Gastrocnemius medialis (tissue), 4 donors: ENCODE measurements around the gene WDR53. TPM values are rescaled to one million over a fixed set of nuclear protein-coding genes. Genes with fewer than 3 reads are reported as not detected.

ENCODE experiments used
- ATAC-seq, 2 donors: fragments of 150-250 bp; one replicate each; pipeline ENCODE4 v1.9.1; 2016
- DNase-seq, 2 donors: peaks; one replicate each; pipeline ENCODE4 v3.0.0-alpha.2; 2019
- H3K27ac ChIP-seq, 4 donors: fragments of 200-600 bp; sonication (generic); 1 replicate in 1 of 4; 2 replicates in 3 of 4; pipeline ENCODE4 v1.5.1; 2016 to 2018; ENCODE audit warnings: mild to moderate bottlenecking in 2 of 4, moderate library complexity in 1 of 4
- H3K27me3 ChIP-seq, 3 donors: fragments of 200-600 bp; sonication (generic) in 2 of 3; 1 replicate in 1 of 3; 2 replicates in 2 of 3; pipeline versions ENCODE4 v1.5.1 to v1.6.0; 2016 to 2019; ENCODE audit warnings: mild to moderate bottlenecking in 1 of 3, moderate library complexity in 1 of 3
- H3K36me3 ChIP-seq, 2 donors: fragments of 200-600 bp; sonication (generic) in 1 of 2; one replicate each; pipeline ENCODE4 v1.5.1; 2017 to 2018
- H3K4me1 ChIP-seq, 2 donors: fragments of 200-600 bp; sonication (generic) in 1 of 2; one replicate each; pipeline ENCODE4 v1.5.1; 2016 to 2017; ENCODE audit warnings: mild to moderate bottlenecking in 2 of 2
- H3K4me3 ChIP-seq, 4 donors: fragments of 200-600 bp; sonication (generic) in 3 of 4; 1 replicate in 1 of 4; 2 replicates in 3 of 4; pipeline ENCODE4 v1.5.1; 2016 to 2019; ENCODE audit warnings: mild to moderate bottlenecking in 2 of 4
- H3K9me3 ChIP-seq, 3 donors: fragments of 200-600 bp; sonication (generic) in 2 of 3; 1 replicate in 1 of 3; 2 replicates in 2 of 3; pipeline ENCODE4 v1.5.1; 2016 to 2019
- POLR2A ChIP-seq, 2 donors: fragments of 450-650 bp; IDR thresholded peaks; one replicate each; pipeline ENCODE4 v1.6.1; 2017; ENCODE audit warnings: antibody characterized with exemption in 2 of 2, mild to moderate bottlenecking in 2 of 2, moderate library complexity in 2 of 2
- in situ Hi-C, 4 donors: fragments of 200-750 bp; cut with MboI; loops; one replicate each; pipeline versions ENCODE4 v1.15.0 to v1.8.0; 2017; ENCODE audit warnings: low sequenced_read_pairs in 4 of 4
- intact Hi-C: fragments of 100-400 bp; cut with DNase I; formaldehyde crosslinking; loops from one replicate; pipeline ENCODE4 v1.15.1; 2023; ENCODE audit warnings: low total_unique reads
- total RNA-seq, 4 donors: library from RNA; depleted of rRNA; stranded (reverse); fragments of >200 nt; gene quantifications; one replicate each; pipeline versions ENCODE4 v1.1.0 to v1.2.3, GENCODE V29; 2016
- TF ChIP-seq, protein P1 (sequence below), 5 experiments: fragments of 450-650 bp in 3 of 5; fragments of 200-600 bp in 2 of 5; sonication (generic) in 2 of 5; IDR thresholded peaks in 4 of 5; conservative IDR thresholded peaks in 1 of 5; 1 replicate in 4 of 5; 2 replicates in 1 of 5; pipeline ENCODE4 v1.5.1; 2016 to 2019; ENCODE audit warnings: antibody characterized with exemption in 5 of 5, mild to moderate bottlenecking in 3 of 5, moderate library complexity in 3 of 5

The WDR53 gene
- total RNA-seq, 4 donors from 2014 or later: 4.8 to 8.3 (median 6.7) TPM

- DNase-seq: no peak
- Histone ChIP-seq H3K27me3 (no peaks in the 10 kb centered on the region), H3K27ac (no peak overlapping the region), H3K4me1 (peaks cover 0 to 17% of the 10 kb centered on the region in 2 donors), H3K4me3 (no peak overlapping the region), H3K9me3 (no peaks in the 10 kb centered on the region), H3K36me3 (no peaks in the 10 kb centered on the region)
- TF ChIP-seq, protein P1, sequence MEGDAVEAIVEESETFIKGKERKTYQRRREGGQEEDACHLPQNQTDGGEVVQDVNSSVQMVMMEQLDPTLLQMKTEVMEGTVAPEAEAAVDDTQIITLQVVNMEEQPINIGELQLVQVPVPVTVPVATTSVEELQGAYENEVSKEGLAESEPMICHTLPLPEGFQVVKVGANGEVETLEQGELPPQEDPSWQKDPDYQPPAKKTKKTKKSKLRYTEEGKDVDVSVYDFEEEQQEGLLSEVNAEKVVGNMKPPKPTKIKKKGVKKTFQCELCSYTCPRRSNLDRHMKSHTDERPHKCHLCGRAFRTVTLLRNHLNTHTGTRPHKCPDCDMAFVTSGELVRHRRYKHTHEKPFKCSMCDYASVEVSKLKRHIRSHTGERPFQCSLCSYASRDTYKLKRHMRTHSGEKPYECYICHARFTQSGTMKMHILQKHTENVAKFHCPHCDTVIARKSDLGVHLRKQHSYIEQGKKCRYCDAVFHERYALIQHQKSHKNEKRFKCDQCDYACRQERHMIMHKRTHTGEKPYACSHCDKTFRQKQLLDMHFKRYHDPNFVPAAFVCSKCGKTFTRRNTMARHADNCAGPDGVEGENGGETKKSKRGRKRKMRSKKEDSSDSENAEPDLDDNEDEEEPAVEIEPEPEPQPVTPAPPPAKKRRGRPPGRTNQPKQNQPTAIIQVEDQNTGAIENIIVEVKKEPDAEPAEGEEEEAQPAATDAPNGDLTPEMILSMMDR (IDR thresholded peaks at IDR 0.05 in 4 of 5, conservative IDR thresholded peaks at IDR 0.05 in 1 of 5): no peak
- no peak for TF ChIP-seq POLR2A (IDR thresholded peaks at IDR 0.05)
- in situ Hi-C loops: loop anchor here in 2 of 4 donors (10.0 kb wide), 1 partner anchor 75 kb away; no protein-coding TSS in a partner anchor
- intact Hi-C loops: loop anchor here (1.0 kb wide), 1 partner anchor 75 kb away; no protein-coding TSS in a partner anchor
- no peak for ATAC-seq
Observed at GRCh38 chr3:196609805-196610515, 41.6 kb upstream of the WDR53 start.

DNA sequence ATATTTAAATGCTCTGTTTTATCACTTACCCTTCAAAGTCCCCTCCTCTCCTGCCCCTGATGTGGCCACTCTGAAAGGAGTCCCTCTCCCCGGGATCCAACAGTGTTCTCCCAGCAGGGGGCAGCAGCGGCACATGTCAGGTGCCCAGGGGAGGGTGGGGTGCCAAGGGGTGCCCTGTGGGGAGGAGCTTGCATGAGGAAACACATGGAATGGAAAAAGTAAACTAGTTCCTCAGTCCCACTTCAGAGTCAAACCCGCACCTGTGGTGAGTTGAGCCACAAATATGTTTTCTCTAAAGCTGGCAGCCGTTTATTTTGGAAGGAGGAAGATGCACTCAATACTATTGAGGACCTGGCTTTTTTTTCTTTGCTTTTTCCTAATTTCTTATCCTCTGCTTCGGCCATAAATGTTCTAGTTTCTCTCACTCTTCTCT lies 41.0 kb upstream of the WDR53 start:
- DNase-seq (peak; percentile 56 to 71), ATAC-seq (peak; percentile 60 to 78)
- no peaks in the 10 kb centered on the region for H3K9me3 ChIP-seq
- H3K27ac ChIP-seq: no peak overlapping the region
- in situ Hi-C loops: loop anchor here in 1 of 4 donors (10.0 kb wide), 1 partner anchor 75 kb away; no protein-coding TSS in a partner anchor
- TF ChIP-seq, protein P1 (IDR thresholded peaks at IDR 0.05 in 4 of 5, conservative IDR thresholded peaks at IDR 0.05 in 1 of 5): peak; percentile 45 to 79 (median 76)
- no peak for TF ChIP-seq POLR2A (IDR thresholded peaks at IDR 0.05)
- H3K4me3 ChIP-seq: no peak overlapping the region
- H3K27me3 ChIP-seq: no peaks in the 10 kb centered on the region
- intact Hi-C loops: loop anchor here (1.0 kb wide), 1 partner anchor 76 kb away; no protein-coding TSS in a partner anchor
- H3K36me3 ChIP-seq: no peaks in the 10 kb centered on the region
- H3K4me1 ChIP-seq: peaks cover 0 to 17% of the 10 kb centered on the region in 2 donors

GRCh38 chr3:196608693-196609092 lies 40.3 kb upstream of the WDR53 start:
- in situ Hi-C loops: loop anchor here in 1 of 4 donors (10.0 kb wide), 1 partner anchor 76 kb away; no protein-coding TSS in a partner anchor
- DNase-seq (no peak), ATAC-seq (no peak)
- H3K27ac ChIP-seq: no peak overlapping the region
- peaks cover 0 to 17% of the 10 kb centered on the region in 2 donors for H3K4me1 ChIP-seq
- TF ChIP-seq, protein P1 (IDR thresholded peaks at IDR 0.05 in 4 of 5, conservative IDR thresholded peaks at IDR 0.05 in 1 of 5): no peak
- no peak for TF ChIP-seq POLR2A (IDR thresholded peaks at IDR 0.05)
- intact Hi-C loops: loop anchor here (1.0 kb wide), 1 partner anchor 77 kb away; no protein-coding TSS in a partner anchor
- H3K27me3 ChIP-seq: no peaks in the 10 kb centered on the region
- no peak overlapping the region for H3K4me3 ChIP-seq
- no peaks in the 10 kb centered on the region for H3K36me3 ChIP-seq
- no peaks in the 10 kb centered on the region for H3K9me3 ChIP-seq

DNA sequence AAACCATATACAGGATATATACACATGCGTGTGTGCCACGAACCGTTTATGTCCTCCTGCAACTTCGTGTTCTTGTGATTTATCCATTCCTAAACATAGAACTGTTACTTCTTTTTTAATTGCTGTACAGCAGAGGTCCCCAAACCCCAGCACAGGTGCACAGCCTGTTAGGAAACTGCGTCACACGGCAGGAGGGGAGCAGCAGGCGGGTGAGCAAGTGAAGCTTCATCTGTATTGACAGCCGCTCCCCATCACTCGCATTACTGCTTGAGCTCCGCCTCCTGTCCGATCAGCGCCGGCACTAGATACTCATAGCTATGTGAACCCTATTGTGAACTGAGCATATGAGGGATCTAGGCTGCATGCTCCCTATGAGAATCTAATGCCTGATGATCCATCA lies 36.2 kb upstream of the WDR53 start:
- intact Hi-C loops: no loop called here
- H3K9me3 ChIP-seq: no peaks in the 10 kb centered on the region
- no peaks in the 10 kb centered on the region for H3K36me3 ChIP-seq
- no peak for DNase-seq
- peaks cover 0 to under 1% of the 10 kb centered on the region in 2 donors for H3K4me1 ChIP-seq
- in situ Hi-C loops: loop anchor here in 2 of 4 donors (5.0 to 10.0 kb wide), 2 partner anchors 78 to 80 kb away; no protein-coding TSS in a partner anchor
- H3K27me3 ChIP-seq: no peaks in the 10 kb centered on the region
- no peak overlapping the region for H3K27ac ChIP-seq
- H3K4me3 ChIP-seq: no peak overlapping the region
- ATAC-seq: no peak
- no peak for TF ChIP-seq POLR2A (IDR thresholded peaks at IDR 0.05)
- TF ChIP-seq, protein P1 (IDR thresholded peaks at IDR 0.05 in 4 of 5, conservative IDR thresholded peaks at IDR 0.05 in 1 of 5): no peak
